ENCODE measurements around the gene COX5A. TPM values are rescaled to one million over a fixed set of nuclear protein-coding genes. Genes with fewer than 3 reads are reported as not detected.

COX5A gene
- total RNA-seq, 4 donors from 2014 or later = 59.4 to 326 (median 195) TPM

DNA sequence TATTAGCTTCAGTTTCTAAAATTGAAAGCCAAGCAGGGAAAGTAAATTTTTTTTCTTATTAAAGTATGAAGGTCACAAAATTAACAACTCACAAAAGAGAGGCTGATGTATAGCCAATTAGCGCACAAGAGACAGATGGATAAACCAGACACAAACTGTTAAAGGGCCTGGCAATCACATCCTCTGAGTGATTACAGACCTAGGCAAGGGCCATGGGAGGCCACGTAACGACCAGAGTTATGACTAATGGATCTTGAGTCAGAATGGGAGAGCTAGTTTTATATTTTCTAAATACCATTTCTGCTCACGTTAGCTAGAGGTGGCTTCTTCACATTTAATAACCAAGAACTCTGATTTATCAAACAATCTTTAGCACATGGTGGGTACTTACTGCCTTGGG lies 39.7 kb upstream of the COX5A start:
- no peak for DNase-seq
- H3K4me3 ChIP-seq = no peak overlapping the region
- H3K27ac ChIP-seq = no peak overlapping the region
- no peaks in the 10 kb centered on the region for H3K27me3 ChIP-seq
- H3K4me1 ChIP-seq = no peaks in the 10 kb centered on the region
- no peaks in the 10 kb centered on the region for H3K9me3 ChIP-seq
- H3K36me3 ChIP-seq = no peaks in the 10 kb centered on the region
- no peak for TF ChIP-seq POLR2A (IDR thresholded peaks at IDR 0.05)
- TF ChIP-seq, protein P1, sequence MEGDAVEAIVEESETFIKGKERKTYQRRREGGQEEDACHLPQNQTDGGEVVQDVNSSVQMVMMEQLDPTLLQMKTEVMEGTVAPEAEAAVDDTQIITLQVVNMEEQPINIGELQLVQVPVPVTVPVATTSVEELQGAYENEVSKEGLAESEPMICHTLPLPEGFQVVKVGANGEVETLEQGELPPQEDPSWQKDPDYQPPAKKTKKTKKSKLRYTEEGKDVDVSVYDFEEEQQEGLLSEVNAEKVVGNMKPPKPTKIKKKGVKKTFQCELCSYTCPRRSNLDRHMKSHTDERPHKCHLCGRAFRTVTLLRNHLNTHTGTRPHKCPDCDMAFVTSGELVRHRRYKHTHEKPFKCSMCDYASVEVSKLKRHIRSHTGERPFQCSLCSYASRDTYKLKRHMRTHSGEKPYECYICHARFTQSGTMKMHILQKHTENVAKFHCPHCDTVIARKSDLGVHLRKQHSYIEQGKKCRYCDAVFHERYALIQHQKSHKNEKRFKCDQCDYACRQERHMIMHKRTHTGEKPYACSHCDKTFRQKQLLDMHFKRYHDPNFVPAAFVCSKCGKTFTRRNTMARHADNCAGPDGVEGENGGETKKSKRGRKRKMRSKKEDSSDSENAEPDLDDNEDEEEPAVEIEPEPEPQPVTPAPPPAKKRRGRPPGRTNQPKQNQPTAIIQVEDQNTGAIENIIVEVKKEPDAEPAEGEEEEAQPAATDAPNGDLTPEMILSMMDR (IDR thresholded peaks at IDR 0.05) = no peak

DNA sequence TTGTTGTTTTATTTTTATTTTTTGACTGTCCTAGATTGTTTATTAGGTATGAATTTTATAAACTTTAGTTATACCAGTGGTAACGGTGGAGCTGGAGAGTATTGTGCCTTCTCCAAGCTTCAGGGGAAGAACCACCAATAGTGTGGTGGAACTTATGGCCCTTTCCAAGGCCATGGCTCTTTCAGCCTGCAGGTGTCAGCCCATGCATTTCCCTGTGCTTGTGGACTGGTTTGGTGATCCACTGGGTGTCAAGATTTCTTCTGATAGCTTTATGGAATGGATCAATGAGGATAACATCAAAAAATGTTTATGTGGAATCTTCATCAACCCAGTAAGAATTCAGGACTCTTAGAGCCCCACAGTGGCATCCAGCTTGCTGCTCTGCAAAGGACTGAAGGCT lies 38.3 kb upstream of the COX5A start:
- no peak for DNase-seq
- no peaks in the 10 kb centered on the region for H3K4me1 ChIP-seq
- H3K4me3 ChIP-seq = no peak overlapping the region
- H3K27ac ChIP-seq = no peak overlapping the region
- H3K9me3 ChIP-seq = no peaks in the 10 kb centered on the region
- no peaks in the 10 kb centered on the region for H3K36me3 ChIP-seq
- no peaks in the 10 kb centered on the region for H3K27me3 ChIP-seq
- no peak for TF ChIP-seq POLR2A (IDR thresholded peaks at IDR 0.05)
- TF ChIP-seq, protein P1 (IDR thresholded peaks at IDR 0.05) = peak in 1 of 6 experiments; percentile 10

DNA sequence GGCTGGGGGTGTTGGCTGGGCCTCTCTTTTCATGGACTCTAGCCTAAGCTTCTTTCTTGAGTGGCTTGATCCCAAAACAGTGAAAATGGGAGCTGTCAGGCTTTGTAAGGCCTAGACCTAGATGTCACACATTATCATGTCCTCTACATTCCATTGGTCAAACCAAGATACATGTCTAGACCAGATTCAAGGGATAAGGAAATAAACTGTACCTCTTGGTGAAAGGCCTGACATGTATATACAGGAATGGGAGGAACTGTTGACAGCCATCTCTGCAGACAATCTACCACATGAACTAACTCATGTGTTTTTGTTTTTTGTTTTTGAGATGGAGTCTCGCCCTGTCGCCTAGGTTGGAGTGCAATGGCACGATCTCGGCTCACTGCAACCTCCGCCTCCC lies 29.8 kb upstream of the COX5A start:
- DNase-seq = no peak
- TF ChIP-seq, protein P1 (IDR thresholded peaks at IDR 0.05) = no peak
- no peak for TF ChIP-seq POLR2A (IDR thresholded peaks at IDR 0.05)
- no peaks in the 10 kb centered on the region for H3K4me1 ChIP-seq
- H3K9me3 ChIP-seq = no peaks in the 10 kb centered on the region
- H3K36me3 ChIP-seq = no peaks in the 10 kb centered on the region
- no peak overlapping the region for H3K27ac ChIP-seq
- no peaks in the 10 kb centered on the region for H3K27me3 ChIP-seq
- H3K4me3 ChIP-seq = no peak overlapping the region

DNA sequence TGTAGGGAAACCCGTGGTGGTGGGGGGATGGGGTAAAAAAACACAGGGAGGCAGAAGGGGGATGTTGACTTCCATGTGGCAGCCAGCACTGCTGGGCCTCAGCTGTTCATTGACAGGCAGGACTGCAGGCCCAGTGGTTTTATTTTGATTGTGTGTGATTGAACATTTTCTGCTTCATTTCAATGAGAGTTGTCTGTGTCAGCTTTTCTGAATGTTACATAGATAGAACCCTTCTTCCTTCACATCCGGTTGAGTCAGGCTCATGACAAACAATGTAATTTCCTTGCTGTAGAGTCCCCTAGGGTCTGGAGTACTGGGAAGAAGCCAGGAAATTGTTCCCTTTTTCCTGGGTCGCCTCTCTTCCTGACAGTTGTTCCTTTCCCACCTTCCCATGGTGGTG lies 26.9 kb upstream of the COX5A start:
- no peak for TF ChIP-seq POLR2A (IDR thresholded peaks at IDR 0.05)
- TF ChIP-seq, protein P1 (IDR thresholded peaks at IDR 0.05) = no peak
- Histone ChIP-seq H3K9me3 (no peaks in the 10 kb centered on the region), H3K27ac (no peak overlapping the region), H3K4me3 (no peak overlapping the region), H3K27me3 (no peaks in the 10 kb centered on the region), H3K4me1 (peaks cover 0 to 2% (median 0%) of the 10 kb centered on the region in 4 donors), H3K36me3 (no peaks in the 10 kb centered on the region)
- no peak for DNase-seq

DNA sequence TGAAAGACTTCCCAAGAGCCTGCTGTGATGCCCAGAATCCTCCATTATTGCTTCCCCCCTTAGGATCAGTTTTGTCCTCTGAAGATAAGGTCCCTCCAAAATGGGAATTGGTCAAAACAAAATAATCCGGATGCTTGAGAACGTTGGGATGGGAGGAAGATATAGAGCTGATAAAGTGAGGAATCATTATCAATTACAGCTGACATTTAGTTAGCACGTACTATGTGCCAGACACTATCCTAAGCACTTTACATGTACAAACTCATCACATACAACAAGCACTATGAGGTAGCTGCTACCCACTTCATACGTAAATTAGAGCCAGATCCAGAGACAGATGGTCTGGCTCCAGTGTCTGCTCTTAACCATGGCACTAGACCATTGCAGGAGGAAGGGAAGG lies 25.3 kb upstream of the COX5A start:
- no peak for TF ChIP-seq POLR2A (IDR thresholded peaks at IDR 0.05)
- TF ChIP-seq, protein P1 (IDR thresholded peaks at IDR 0.05) = no peak
- H3K36me3 ChIP-seq = no peaks in the 10 kb centered on the region
- no peak overlapping the region for H3K27ac ChIP-seq
- H3K27me3 ChIP-seq = no peaks in the 10 kb centered on the region
- H3K9me3 ChIP-seq = no peaks in the 10 kb centered on the region
- H3K4me3 ChIP-seq = no peak overlapping the region
- DNase-seq = no peak
- H3K4me1 ChIP-seq = peaks cover 0 to 18% (median 7%) of the 10 kb centered on the region in 4 donors

DNA sequence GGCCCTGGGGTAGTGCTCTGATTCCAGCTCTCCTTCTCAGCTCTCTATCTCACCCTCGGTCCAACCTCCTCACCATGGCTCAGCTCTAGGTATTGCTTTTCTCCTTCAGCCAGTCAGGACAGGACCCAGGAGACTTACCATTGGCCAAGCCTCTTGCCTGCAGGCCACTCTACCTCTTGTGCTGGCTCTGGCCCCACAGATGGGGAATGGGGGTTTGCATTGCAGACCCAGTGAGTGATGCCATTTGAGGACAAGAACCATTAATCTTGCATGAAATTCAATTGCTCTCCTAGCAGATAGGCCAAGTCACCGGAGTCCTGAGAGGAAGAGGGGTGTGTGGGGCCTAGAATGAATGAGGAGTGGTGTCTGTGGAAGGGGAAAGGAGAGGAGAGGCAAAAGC lies 24.8 kb upstream of the COX5A start:
- TF ChIP-seq, protein P1 (IDR thresholded peaks at IDR 0.05) = no peak
- no peak for TF ChIP-seq POLR2A (IDR thresholded peaks at IDR 0.05)
- Histone ChIP-seq H3K4me1 (peaks cover 0 to 18% (median 12%) of the 10 kb centered on the region in 4 donors), H3K27ac (no peak overlapping the region), H3K4me3 (no peak overlapping the region), H3K36me3 (no peaks in the 10 kb centered on the region), H3K27me3 (no peaks in the 10 kb centered on the region), H3K9me3 (no peaks in the 10 kb centered on the region)
- no peak for DNase-seq
